Measurements from ENCODE around the gene ETV6. TPM values are rescaled to one million over a fixed set of nuclear protein-coding genes. Genes with fewer than 3 reads are reported as not detected.

ETV6 gene
- total RNA-seq, 4 donors from 2014 or later = 7.6 to 45.5 (median 8.2) TPM

DNA sequence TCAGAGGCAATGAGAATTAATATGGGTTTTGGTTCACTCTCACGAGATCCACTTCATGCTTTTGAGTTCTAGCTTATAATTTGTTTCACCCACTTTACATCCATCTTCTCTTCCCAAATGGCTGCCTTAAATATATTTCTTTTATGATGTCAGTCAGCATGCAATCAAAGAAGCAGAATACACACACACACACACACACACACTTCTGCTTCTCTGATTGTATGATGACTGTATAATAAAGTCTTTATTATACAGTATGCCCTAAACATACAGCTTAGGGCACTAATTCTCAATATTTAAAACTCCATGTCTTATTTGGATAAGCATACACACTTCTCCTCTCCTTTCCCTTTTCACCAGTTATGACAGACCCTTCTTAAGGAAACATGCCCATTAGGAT, 6.7 kb upstream of the ETV6 start:
- no peak for TF ChIP-seq POLR2A (IDR thresholded peaks at IDR 0.05)
- TF ChIP-seq, protein P1, sequence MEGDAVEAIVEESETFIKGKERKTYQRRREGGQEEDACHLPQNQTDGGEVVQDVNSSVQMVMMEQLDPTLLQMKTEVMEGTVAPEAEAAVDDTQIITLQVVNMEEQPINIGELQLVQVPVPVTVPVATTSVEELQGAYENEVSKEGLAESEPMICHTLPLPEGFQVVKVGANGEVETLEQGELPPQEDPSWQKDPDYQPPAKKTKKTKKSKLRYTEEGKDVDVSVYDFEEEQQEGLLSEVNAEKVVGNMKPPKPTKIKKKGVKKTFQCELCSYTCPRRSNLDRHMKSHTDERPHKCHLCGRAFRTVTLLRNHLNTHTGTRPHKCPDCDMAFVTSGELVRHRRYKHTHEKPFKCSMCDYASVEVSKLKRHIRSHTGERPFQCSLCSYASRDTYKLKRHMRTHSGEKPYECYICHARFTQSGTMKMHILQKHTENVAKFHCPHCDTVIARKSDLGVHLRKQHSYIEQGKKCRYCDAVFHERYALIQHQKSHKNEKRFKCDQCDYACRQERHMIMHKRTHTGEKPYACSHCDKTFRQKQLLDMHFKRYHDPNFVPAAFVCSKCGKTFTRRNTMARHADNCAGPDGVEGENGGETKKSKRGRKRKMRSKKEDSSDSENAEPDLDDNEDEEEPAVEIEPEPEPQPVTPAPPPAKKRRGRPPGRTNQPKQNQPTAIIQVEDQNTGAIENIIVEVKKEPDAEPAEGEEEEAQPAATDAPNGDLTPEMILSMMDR (IDR thresholded peaks at IDR 0.05) = no peak
- H3K4me3 ChIP-seq = no peak overlapping the region
- H3K36me3 ChIP-seq = no peaks in the 10 kb centered on the region
- H3K9me3 ChIP-seq = no peaks in the 10 kb centered on the region
- no peaks in the 10 kb centered on the region for H3K27me3 ChIP-seq
- no peak for DNase-seq
- intact Hi-C loops (cut with DNase I; ENCODE audit: low total_unique reads) = no loop called here
- no peaks in the 10 kb centered on the region for H3K4me1 ChIP-seq
- no peak overlapping the region for H3K27ac ChIP-seq

DNA sequence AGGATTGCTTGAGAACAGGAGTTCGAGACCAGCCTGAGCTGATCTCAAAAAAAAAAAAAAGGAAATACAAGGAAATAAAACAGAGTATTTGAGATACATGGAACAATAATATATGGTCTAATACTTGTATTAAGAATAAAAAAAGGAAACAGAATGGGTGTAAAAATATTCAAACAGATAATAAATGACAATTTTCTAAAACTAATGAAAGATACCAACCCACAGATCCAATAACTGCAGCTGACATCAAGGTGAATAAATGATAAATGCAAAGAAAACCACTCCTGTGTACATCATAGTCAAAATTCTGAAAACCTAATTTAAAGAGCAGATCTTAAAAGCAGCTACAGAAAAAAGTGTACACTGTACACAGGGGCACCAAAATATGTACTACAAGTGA, 4.1 kb upstream of the ETV6 start:
- Histone ChIP-seq H3K4me3 (no peak overlapping the region), H3K9me3 (no peaks in the 10 kb centered on the region), H3K36me3 (no peaks in the 10 kb centered on the region), H3K27ac (no peak overlapping the region), H3K27me3 (no peaks in the 10 kb centered on the region), H3K4me1 (no peaks in the 10 kb centered on the region)
- DNase-seq = no peak
- intact Hi-C loops (cut with DNase I; ENCODE audit: low total_unique reads) = no loop called here
- TF ChIP-seq, protein P1 (IDR thresholded peaks at IDR 0.05) = no peak
- no peak for TF ChIP-seq POLR2A (IDR thresholded peaks at IDR 0.05)

DNA sequence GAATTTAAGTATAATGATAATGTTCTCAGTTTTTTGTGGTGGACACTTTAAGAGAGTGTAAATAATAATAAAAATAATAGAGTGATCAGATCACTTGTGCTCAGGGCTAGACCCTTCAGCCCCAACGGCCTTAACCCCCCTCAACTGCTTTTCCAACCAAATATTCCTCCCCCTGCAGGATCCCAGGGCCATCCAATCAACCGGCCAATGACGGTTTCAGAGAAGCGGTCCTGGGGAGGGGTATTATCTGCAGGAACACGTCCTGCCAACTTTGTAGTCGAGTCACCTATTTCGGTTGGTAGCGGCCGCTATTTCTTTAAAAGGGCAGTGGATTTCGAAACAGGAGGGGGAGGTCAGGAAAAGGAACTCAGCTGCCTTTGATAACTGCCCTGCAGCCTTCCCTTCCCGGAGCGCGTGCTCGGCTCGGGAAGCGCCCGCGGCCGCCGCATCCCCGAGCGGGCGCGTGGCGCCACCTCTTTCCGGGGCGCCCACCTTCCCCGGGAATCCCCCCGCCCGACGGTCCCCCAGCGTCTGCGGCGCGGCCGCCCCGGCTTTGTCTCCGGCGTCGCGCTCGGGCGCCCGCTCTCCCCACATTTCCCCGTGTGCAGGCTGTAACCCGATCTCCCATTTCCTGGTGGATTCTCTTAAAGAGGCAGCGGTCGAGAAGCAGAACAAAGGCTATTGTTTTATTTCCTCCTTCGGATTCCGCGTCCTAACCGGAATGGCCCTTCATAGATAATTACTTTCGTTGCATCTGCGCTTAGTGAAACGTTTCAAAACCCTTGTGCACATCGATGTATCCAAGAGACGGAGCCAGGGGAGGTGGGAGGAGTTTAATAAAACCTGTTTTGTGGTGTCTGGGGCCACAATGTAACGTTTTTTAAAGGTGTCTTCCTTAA, 711 bp upstream of the ETV6 start:
- H3K27me3 ChIP-seq = no peaks in the 10 kb centered on the region
- TF ChIP-seq POLR2A (IDR thresholded peaks at IDR 0.05) = peak in 1 of 2 donors; percentile 20
- TF ChIP-seq, protein P1 (IDR thresholded peaks at IDR 0.05) = no peak
- intact Hi-C loops (cut with DNase I; ENCODE audit: low total_unique reads) = no loop called here

DNA sequence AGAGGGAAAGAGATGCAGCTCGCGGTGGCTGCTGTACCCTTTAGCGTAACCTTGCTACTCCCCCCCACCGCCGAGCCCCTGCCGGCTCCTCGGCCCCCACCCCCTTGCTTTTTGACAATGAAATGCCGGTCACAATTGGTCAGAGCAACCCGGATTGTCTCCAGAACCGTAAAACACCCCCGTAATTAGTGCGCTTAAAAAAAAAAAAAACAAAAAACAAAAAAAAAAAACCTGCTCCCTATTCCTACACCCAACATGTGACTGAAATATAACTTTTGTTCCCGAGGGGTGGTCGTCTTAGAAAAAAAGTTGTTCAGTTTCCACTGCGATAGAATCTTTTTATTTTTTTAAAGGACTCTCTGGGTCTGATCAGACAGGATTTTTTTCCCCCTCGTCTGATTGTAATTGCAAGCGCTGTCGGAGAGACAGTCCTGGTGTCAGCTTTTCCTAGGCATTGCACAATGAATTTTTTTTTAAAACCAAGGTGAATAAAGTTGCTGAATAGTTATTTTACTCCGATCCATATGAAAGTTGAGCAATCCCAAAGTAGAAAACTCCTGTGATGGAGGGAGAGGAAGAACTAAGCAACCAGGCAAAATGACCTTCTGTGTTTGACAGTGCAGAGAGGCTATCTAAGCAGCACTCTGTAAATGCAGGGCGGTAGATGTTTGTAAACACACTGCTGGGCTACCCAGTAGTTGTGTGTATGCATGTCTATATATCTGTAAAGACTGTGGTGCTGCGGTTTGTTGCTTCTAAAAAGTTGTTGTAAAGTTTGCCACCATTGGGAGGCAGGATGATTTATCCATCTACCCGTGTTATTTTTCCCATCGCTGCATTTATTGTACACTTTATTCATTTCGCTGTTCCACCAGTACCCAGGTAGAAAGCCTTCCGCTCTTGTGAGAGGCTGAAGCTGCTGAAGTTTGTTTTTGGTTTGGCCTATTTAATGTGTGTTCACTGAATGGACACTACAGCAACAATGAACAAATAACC, 1.1 kb downstream of the ETV6 start:
- peaks cover 0 to 6% of the 10 kb centered on the region in 2 donors for H3K4me1 ChIP-seq
- no peaks in the 10 kb centered on the region for H3K9me3 ChIP-seq
- peak in 1 of 2 donors; percentile 47 for DNase-seq
- H3K27me3 ChIP-seq = no peaks in the 10 kb centered on the region
- peak overlapping the region; percentile 96 to 99 for H3K27ac ChIP-seq
- TF ChIP-seq, protein P1 (IDR thresholded peaks at IDR 0.05) = no peak
- no peak for TF ChIP-seq POLR2A (IDR thresholded peaks at IDR 0.05)
- intact Hi-C loops (cut with DNase I; ENCODE audit: low total_unique reads) = no loop called here
- no peaks in the 10 kb centered on the region for H3K36me3 ChIP-seq
- peak overlapping the region; percentile 84 to 88 for H3K4me3 ChIP-seq

More for the DNA sequence above, 711 bp upstream of the ETV6 start:
- peak overlapping the region; percentile 96 to 99 for H3K27ac ChIP-seq
- peak; percentile 65 to 76 for DNase-seq
- H3K4me3 ChIP-seq = peak overlapping the region; percentile 84 to 88
- H3K36me3 ChIP-seq = no peaks in the 10 kb centered on the region
- H3K4me1 ChIP-seq = peaks cover 0 to 6% of the 10 kb centered on the region in 2 donors
- no peaks in the 10 kb centered on the region for H3K9me3 ChIP-seq

All from uterus (tissue), 4 donors.